CD4-positive, alpha-beta T cell (primary cell): Measurements from ENCODE around the gene ZNF8. TPM values are rescaled to one million over a fixed set of nuclear protein-coding genes. Genes with fewer than 3 reads are reported as not detected.

Experiments used
- ATAC-seq: fragments of 200-7000 bp; cut with Tn5 transposase; one replicate; pipeline ENCODE4 v1.10.0; 2022; ENCODE audit warnings: mild to moderate bottlenecking; ENCODE audit not compliant: poor library complexity
- CTCF ChIA-PET: fragments of 350-600 bp; sonication (Branson Sonifier 250); formaldehyde crosslinking; loops from one replicate; lab custom pipeline; 2021; ENCODE audit warnings: antibody characterized with exemption, inconsistent platforms; lab: Charles Lee
- POLR2A ChIA-PET: fragments of 350-600 bp; sonication (Branson Sonifier 250); formaldehyde crosslinking; loops from one replicate; lab custom pipeline; 2021; ENCODE audit warnings: antibody characterized with exemption, inconsistent platforms; lab: Charles Lee
- DNase-seq, 14 experiments: peaks; one replicate each; pipeline ENCODE4 v3.0.0-alpha.2; 2013 to 2020; ENCODE audit warnings: mixed read lengths in 2 of 14
- H3K27ac ChIP-seq, 2 donors: one replicate each; pipeline versions ENCODE4 v1.5.1 to v1.7.0; 2013; ENCODE audit warnings: low read length in 2 of 2, low read depth in 1 of 2, mild to moderate bottlenecking in 1 of 2
- H3K27me3 ChIP-seq, 2 experiments: 1 replicate in 1 of 2; 2 replicates in 1 of 2; pipeline versions ENCODE4 v1.6.1 to v1.7.0; 2013; ENCODE audit warnings: low read length in 2 of 2, control low read depth in 1 of 2, mild to moderate bottlenecking in 1 of 2, moderate library complexity in 1 of 2; ENCODE audit not compliant: insufficient read depth in 2 of 2, control insufficient read depth in 1 of 2
- H3K36me3 ChIP-seq: one replicate; pipeline ENCODE4 v1.6.1; 2013; ENCODE audit warnings: low read length, control low read depth; ENCODE audit not compliant: insufficient read depth
- H3K4me1 ChIP-seq: one replicate; pipeline ENCODE4 v1.6.1; 2013; ENCODE audit warnings: low read length, control low read depth; ENCODE audit not compliant: insufficient read depth
- H3K4me3 ChIP-seq: one replicate; pipeline ENCODE4 v1.5.1; 2013; ENCODE audit warnings: mild to moderate bottlenecking, low read length, moderate library complexity
- H3K9me3 ChIP-seq, 2 experiments: 1 replicate in 1 of 2; 2 replicates in 1 of 2; pipeline versions ENCODE4 v1.6.1 to v1.7.0; 2013; ENCODE audit warnings: low read length in 2 of 2, mild to moderate bottlenecking in 2 of 2, control low read depth in 1 of 2, moderate library complexity in 1 of 2; ENCODE audit not compliant: control insufficient read depth in 1 of 2, insufficient read depth in 1 of 2
- H3K27ac Mint-ChIP-seq: one replicate; pipeline ENCODE4 v1.8.0; 2020; ENCODE audit warnings: mixed read lengths
- H3K27me3 Mint-ChIP-seq: one replicate; pipeline ENCODE4 v1.8.0; 2021; ENCODE audit warnings: mixed read lengths
- H3K36me3 Mint-ChIP-seq: one replicate; pipeline ENCODE4 v1.8.0; 2021; ENCODE audit warnings: low read depth, mixed read lengths
- H3K4me1 Mint-ChIP-seq: one replicate; pipeline ENCODE4 v1.8.0; 2021; ENCODE audit warnings: low read depth, mixed read lengths
- H3K4me3 Mint-ChIP-seq: one replicate; pipeline ENCODE4 v1.8.0; 2020; ENCODE audit warnings: mild to moderate bottlenecking, mixed read lengths
- H3K9me3 Mint-ChIP-seq: one replicate; pipeline ENCODE4 v1.8.0; 2020; ENCODE audit warnings: mixed read lengths
- intact Hi-C, 2 experiments: fragments of 100-400 bp; cut with DNase I in 1 of 2; cut with micrococcal nuclease in 1 of 2; formaldehyde crosslinking; loops; one replicate each; pipeline versions ENCODE4 v1.15.1 to v1.9.0; 2023 to 2025; cut with DNase I, micrococcal nuclease
- total RNA-seq, 174 experiments: library from RNA in 2 of 174; stranded (reverse) in 2 of 174; gene quantifications; one replicate each; pipeline ENCODE4 v1.2.3 and lab custom pipeline; 2021 to 2026
- TF ChIP-seq, protein P1 (sequence below): fragments of 200-600 bp; IDR thresholded peaks from one replicate; pipeline ENCODE4 v1.8.0; 2022; ENCODE audit warnings: antibody characterized with exemption, mild to moderate bottlenecking

Gene ZNF8
- total RNA-seq, 2 experiments from 2014 or later: 9.5 to 9.6 TPM

DNA sequence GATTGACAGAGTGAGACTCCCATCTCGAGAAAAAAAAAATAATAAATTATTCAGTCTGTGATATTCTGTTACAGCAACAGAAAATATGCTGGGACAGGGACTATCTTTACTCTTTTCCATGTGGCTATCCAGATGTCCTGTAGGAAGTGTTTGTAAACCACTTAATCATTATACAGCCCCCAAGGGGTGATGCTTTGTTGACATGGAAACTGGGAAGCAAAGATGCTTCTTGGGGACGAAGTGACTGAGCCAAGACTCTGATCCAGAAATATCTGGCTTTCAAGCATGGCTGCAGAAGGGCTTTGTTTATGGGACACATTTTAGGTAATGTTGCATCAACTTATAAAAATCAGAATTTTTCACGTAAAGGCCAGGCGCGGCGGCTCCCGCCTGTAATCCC, 5.4 kb downstream of the ZNF8 start:
- intact Hi-C loops: no loop called here
- no peak overlapping the region for H3K4me3 Mint-ChIP-seq

DNA sequence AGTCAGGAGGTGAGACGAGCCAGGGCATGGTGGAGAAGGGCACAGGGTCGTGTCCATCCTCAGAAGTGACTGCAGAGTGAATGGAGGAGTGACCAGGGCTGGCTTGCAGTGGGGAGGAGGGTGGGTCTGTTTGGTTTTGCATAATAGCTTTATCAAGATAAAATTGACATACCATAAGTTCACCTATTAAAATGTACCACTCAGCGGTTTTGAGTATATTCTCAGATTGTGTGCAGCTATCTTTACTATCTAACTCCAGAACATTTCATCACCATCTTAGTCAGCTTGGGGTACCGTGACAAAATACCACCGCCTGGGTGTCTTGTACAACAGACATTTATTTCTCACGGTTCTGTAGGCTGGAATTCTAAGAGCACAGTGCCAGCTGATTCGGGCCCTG, 13.2 kb downstream of the ZNF8 start:
- Mint-ChIP-seq H3K4me1 (no peaks in the 10 kb centered on the region), H3K4me3 (no peak overlapping the region), H3K27me3 (no peaks in the 10 kb centered on the region), H3K36me3 (peaks cover 90% of the 10 kb centered on the region), H3K27ac (no peak overlapping the region), H3K9me3 (no peaks in the 10 kb centered on the region)
- intact Hi-C loops: no loop called here
- Histone ChIP-seq H3K27ac (no peak overlapping the region), H3K4me3 (no peak overlapping the region), H3K36me3 (peaks cover 66% of the 10 kb centered on the region), H3K9me3 (peaks cover 29 to 51% of the 10 kb centered on the region in 2 experiments), H3K27me3 (no peaks in the 10 kb centered on the region), H3K4me1 (no peaks in the 10 kb centered on the region)
- TF ChIP-seq, protein P1, sequence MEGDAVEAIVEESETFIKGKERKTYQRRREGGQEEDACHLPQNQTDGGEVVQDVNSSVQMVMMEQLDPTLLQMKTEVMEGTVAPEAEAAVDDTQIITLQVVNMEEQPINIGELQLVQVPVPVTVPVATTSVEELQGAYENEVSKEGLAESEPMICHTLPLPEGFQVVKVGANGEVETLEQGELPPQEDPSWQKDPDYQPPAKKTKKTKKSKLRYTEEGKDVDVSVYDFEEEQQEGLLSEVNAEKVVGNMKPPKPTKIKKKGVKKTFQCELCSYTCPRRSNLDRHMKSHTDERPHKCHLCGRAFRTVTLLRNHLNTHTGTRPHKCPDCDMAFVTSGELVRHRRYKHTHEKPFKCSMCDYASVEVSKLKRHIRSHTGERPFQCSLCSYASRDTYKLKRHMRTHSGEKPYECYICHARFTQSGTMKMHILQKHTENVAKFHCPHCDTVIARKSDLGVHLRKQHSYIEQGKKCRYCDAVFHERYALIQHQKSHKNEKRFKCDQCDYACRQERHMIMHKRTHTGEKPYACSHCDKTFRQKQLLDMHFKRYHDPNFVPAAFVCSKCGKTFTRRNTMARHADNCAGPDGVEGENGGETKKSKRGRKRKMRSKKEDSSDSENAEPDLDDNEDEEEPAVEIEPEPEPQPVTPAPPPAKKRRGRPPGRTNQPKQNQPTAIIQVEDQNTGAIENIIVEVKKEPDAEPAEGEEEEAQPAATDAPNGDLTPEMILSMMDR: no peak
- no peak for DNase-seq
- no peak for ATAC-seq
- POLR2A ChIA-PET: no interaction called here
- CTCF ChIA-PET: no interaction called here

More for the DNA sequence above, 5.4 kb downstream of the ZNF8 start:
- POLR2A ChIA-PET: no interaction called here
- peaks cover 29% of the 10 kb centered on the region for H3K4me1 Mint-ChIP-seq
- no peak overlapping the region for H3K27ac Mint-ChIP-seq
- CTCF ChIA-PET: no interaction called here
- TF ChIP-seq, protein P1: no peak
- Histone ChIP-seq H3K27me3 (no peaks in the 10 kb centered on the region), H3K4me3 (no peak overlapping the region), H3K36me3 (peaks cover 34% of the 10 kb centered on the region), H3K9me3 (no peaks in the 10 kb centered on the region), H3K4me1 (peaks cover 13% of the 10 kb centered on the region), H3K27ac (no peak overlapping the region)
- no peaks in the 10 kb centered on the region for H3K27me3 Mint-ChIP-seq
- H3K9me3 Mint-ChIP-seq: no peaks in the 10 kb centered on the region
- DNase-seq (no peak), ATAC-seq (no peak)
- H3K36me3 Mint-ChIP-seq: peaks cover 75% of the 10 kb centered on the region

DNA sequence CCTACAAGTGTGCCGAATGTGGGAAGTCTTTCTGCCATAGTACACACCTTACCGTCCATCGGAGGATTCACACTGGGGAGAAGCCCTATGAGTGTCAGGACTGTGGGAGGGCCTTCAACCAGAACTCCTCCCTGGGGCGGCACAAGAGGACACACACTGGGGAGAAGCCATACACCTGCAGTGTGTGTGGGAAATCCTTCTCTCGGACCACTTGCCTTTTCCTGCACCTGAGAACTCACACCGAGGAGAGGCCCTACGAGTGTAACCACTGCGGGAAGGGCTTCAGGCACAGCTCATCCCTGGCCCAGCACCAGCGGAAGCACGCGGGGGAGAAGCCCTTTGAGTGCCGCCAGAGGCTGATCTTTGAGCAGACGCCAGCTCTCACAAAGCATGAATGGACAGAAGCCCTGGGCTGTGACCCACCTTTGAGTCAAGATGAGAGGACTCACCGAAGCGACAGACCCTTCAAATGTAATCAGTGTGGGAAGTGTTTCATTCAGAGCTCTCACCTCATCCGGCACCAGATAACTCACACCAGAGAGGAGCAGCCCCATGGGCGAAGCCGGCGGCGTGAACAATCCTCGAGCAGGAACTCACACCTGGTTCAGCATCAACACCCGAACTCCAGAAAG, 16.1 kb downstream of the ZNF8 start:
- Mint-ChIP-seq H3K27me3 (no peaks in the 10 kb centered on the region), H3K4me3 (no peak overlapping the region), H3K9me3 (no peaks in the 10 kb centered on the region), H3K36me3 (peaks cover 84% of the 10 kb centered on the region), H3K4me1 (no peaks in the 10 kb centered on the region), H3K27ac (no peak overlapping the region)
- ATAC-seq (no peak), DNase-seq (no peak)
- intact Hi-C loops: no loop called here
- Histone ChIP-seq H3K36me3 (peaks cover 51% of the 10 kb centered on the region), H3K27me3 (no peaks in the 10 kb centered on the region), H3K4me1 (no peaks in the 10 kb centered on the region), H3K4me3 (no peak overlapping the region), H3K9me3 (peaks cover 29 to 61% of the 10 kb centered on the region in 2 experiments), H3K27ac (no peak overlapping the region)
- TF ChIP-seq, protein P1: no peak
- POLR2A ChIA-PET: no interaction called here
- CTCF ChIA-PET: interaction anchor here (1.3 kb wide), 1 partner anchor 14 kb away, joined by 3 read pairs; no protein-coding TSS in a partner anchor
